Stimulated activated CD4-positive, alpha-beta T cell treated with anti-CD3 and anti-CD28 coated beads, Interleukin-4, amount 100 ng/mL, for 4 hours (primary cell): ENCODE results near the gene GULP1.
"Not testable (repeated sequence)": the region's sequence is repeated elsewhere in the genome, so short reads cannot be mapped to it uniquely, and the experiment has no call there.

Experiments
- DNase-seq, 2 experiments: peaks; one replicate each; pipeline ENCODE4 v3.0.0-alpha.2; 2020

Gene GULP1, protein sequence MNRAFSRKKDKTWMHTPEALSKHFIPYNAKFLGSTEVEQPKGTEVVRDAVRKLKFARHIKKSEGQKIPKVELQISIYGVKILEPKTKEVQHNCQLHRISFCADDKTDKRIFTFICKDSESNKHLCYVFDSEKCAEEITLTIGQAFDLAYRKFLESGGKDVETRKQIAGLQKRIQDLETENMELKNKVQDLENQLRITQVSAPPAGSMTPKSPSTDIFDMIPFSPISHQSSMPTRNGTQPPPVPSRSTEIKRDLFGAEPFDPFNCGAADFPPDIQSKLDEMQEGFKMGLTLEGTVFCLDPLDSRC

DNA sequence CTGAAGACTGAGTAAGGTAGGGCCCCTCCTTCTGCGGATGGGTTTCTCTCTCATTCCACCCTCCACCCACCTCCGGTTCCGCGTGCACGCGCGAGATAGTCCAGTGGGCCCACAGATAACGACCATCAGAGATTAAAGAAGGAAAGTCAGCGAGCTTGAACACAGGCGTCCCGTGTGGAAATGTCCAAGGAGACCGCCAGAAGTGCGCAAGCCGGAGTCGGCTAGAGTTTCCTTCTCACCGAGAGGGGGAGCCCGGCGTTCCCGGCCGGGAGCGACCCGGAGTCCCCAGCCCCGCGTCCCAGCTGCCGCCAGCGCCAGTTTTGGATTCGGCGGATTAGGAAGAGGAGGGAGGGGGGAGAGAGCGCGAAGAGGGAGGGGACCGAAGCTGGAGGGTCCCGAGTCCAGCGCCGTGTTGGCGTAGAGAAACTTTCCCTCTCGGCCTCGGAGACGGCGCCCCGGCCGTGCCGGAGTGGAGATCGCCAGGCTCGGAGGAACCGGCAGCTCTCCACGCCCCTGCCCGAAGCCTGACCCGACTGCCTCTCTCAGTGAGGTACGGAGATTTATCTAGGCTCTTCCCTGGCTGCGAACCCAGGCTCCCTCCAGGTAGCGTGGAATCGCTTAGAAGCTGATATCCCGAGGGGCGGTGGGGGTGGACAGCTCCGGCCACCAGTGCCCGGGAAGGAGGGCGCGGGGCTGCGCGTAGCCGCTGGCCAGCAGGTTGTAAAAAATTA, at the start of gene GULP1:
Gene GULP1, plus strand, starts transcription at position 258 of the 731 bp plus-strand sequence. CDS start 185,829 bp downstream, outside the sequence.
- peak in 1 of 2 experiments; percentile 1 for DNase-seq

DNA sequence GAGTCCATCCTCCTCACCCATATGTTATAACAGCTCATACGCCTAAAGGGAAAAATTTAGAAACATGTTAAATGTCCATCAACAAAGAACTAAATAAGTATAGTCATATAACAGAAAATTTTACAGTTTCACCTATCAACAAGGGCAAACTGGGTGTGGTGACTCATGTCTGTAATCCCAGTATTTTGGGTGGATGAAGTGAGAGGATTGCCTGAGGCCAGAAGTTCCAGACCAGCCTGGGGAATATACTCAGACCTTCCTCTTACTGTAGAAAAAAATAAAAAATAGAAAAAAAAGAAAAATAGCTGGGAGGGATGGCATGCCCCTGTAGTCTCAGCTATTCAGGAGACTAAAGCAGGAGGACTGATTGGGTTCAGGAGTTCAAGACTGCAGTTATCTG, 48.3 kb upstream of the GULP1 start:
- no peak for DNase-seq

DNA sequence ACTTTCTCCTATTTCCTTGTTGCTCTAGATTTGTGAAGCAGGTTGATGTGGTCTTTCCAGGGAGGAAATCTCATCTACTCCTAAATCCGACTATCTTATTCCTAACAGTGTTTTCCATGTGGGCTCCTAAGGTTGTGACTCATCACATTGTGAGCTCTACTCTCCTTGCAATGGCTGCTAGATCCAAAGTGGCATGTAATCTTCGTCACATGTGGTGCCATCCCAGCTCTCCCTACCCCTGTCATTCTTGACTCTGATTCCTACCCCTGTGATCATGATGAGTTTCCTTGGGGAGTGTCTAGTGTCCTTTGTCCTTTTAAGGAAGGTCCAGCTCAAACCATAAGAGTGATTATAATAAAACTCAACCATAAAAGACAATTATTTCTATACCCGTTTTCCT, 47.3 kb upstream of the GULP1 start:
- DNase-seq: no peak

DNA sequence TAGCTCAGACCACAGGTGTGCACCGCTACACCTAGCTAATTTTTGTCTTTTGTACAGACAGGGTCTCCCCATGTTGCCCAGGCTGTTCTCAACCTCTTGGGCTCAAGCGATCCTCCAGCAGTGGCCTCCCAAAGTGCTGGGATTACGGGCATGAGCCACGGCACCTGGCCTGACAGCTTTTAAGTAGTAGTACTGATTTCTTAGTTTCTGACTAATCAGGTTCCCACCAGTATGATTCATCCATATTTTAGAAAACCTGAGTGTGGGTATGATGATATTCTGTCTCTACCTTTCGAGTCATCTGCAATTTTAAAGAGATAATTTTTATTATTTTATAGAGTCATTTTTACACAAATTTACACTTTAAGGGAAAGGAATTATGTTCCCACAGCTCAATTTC, 46.4 kb upstream of the GULP1 start:
- no peak for DNase-seq

DNA sequence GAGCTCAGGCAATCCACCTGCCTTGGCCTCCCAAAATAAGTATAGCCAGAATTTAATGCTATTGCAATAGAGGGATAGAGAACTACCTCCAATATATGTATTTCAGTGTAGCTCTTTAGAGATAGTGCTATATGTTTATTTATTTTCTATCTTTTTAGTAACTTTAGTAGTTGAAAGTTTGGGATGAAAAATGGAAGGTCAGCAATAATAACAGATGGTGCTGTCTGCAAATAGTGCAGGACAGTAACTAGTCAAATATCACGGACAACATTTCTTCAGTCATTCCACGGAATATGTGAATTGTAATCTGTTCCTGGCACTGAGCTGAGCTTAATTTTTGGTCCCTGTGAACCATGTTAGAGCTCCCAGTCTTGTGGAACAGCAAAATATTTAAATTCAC, 43.2 kb upstream of the GULP1 start:
- DNase-seq: no peak

DNA sequence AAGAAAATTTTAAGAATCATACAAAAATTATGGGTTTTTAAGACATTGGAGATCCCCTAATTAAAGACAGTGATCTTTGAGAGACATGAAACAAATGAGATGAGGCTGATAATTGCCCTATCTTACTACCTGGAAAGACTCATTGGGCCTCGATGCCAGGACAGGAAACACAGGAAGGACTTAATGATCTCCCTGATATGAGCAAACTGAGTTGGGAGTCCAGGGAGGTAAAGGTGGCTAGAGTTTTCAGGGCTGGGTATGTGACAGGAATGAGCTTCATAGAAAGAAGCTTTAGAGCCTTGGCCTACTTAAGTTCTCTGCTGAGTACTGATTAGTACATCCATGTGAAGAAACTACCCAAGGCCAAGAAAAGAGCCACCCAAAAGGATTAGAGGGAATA, 40.6 kb upstream of the GULP1 start:
- no peak for DNase-seq

DNA sequence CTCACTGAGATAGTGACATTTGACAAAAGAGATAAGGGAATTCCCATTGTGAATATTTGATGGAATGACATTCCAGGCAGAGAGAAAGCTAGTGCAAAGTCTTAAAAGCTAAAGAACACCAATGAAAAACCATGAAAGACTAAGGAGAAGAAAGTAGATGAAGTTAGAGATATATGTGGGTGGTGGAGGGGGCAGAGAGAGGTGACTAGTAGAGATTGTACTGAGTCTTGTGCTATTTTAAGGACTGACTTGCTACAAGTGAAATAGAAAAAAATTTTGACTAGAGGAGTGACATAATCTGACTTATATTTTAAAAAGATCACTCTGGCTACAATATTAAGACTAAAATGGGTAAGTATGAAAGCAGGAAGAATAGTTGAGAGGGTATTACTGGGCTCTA, 35.3 kb upstream of the GULP1 start:
- no peak for DNase-seq

DNA sequence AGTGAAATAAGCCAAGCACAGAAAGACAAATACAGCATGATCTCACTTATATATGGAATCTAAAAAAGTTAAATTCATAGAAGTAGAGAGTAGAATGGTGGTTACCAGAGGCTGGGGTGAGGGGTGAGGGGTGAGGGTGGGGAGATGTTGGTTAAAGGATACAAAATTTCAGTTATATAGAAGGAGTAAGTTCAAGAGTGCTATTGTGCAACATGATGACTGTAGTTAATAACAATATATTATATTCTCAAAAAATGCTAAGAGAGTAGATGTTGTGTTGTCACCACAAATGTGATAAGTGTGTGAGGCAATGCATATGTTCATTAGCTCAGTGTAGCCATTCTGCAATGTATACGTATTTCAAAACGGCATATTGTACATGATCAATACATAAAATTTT, 26.4 kb upstream of the GULP1 start:
- no peak for DNase-seq

DNA sequence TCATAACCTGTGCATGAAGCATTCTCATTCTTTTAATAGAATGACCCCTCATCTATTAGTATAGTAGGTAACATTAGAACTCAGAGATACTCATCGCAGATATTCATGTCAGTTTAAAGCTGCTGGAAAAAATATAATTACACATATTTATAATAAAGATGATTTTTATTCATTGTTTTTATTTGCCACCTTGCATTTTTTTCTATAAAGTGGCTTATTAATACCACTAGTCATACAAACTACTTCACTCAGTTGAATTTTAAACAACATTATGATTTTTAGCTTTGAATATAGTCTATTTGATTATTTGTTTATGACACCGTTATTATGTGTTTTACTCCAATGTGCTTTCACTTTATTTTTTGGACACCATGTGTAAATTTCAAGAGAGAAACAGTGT, 23.9 kb upstream of the GULP1 start:
- no peak for DNase-seq

DNA sequence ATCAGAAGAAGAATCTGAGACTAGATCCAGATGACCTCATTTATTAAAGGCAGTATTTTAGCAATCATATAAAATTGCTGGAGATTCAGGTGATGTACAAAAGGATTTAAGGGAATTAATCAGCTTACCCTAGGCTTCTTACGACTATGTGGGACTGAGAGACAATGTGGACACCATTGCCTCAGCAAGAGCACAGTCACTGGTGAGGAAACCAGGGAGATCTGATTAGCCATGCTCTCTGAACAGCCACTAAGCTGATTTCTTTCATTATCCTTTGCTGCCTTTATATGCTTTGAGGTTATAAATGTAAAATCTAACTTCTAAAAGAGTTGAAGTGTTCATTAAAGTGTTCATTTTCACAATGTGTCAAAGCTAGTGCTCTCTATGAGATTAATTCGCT, 22.7 kb upstream of the GULP1 start:
- no peak for DNase-seq

DNA sequence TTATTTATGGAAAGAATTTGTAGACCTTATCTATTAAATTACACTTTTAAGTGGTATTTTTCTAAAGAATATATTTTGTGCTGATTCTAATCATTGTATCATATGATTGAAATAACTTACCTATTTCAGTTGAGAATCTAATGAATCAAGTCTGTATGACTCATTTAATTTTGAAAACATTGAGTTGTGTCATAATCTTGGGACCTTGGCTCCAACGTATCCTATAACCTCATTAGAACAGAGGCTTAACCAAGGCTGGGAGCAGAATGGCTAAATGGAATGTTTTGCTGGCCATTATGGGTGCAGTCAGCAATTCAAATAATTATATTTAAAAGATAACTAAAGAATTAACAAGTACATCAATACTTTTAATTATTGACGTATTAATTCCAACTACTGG, 19.6 kb upstream of the GULP1 start:
- no peak for DNase-seq

DNA sequence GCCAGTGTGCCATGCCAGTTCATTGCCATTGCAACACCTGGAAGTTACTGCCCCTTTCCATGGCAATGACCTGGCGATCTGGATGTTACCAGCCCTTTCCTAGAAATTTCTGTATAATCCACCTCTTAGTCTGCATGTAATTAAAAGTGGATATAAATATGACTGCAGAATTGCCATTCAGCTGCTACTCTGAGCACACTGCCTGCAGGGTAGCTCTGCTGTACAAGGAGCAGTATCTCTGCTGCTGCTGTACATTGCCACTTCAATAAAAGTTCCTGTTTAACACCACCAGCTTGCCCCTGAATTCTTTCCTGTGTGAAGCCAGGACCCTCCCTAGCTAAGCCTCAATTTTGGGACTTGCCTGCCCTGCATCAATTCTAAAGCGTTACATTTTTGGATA, 17.4 kb upstream of the GULP1 start:
- DNase-seq: no peak

DNA sequence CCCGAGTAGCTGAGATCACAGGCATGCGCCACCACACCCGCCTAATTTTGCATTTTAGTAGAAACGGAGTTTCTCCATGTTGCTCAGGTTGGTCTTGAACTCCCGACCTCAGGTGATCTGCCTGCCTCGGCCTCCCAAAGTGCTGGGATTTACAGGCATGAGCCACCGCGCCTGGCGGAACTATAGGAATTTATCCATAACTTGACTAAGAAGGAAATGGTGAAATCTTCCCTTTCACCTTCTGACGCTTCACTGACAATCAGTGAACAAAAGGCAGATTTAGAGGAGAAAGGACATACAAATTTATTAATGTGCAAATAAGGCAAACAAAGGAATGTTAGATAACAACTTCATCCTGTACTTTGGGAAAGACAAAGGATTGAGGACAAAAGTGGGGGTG, 15.4 kb upstream of the GULP1 start:
- DNase-seq: no peak

DNA sequence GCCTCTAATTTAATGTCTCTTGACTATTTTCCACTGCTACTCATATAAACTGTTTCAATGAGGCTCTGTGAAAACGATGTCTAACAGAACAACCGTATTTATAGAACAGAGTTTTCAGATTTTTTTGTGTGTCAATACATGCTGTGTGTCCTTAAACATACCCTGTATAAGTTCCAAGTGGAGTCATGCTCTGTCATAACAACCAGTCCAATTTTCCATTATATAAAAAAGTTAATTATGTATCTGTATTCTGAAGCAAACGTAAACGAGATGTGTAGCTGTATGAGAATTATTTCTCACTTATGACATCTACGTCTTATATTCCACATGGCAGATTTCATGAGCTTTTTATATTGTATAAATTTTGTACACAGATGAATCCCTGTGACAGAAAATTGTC, 13.9 kb upstream of the GULP1 start:
- DNase-seq: no peak

DNA sequence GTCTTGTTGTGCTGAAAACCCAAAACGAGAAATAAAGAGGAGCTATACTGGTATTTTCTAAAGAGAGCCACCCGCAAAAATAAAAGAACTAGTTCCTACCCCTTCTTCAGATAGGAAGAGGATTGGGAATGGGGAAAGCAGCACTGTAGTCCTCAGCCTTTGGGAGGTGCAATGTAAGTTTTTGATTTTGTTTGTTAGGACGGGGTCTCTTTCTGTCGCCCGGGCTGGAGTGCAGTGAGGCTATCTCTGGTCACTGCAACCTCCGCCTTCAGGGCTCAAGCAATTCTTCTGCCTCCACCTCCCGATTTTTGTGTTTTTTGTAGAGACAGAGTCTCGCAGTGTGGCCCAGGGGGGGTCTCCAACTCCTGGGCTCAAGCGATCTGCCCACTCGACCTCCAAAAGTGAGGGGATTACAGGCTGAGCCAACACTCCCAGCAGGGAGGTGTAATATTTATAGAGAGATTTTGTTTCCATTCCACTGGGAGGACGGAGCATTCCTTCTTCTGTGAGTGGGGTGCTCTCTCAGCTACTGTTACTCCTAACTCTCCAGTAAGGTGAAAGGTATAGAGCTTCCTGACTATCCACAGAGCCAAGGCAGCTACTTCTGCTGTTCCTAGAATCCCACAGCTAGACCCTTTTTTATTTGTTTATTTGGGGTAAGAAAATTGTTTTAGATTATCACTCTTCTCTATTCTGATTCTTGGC, 13.1 kb upstream of the GULP1 start:
- DNase-seq: no peak

DNA sequence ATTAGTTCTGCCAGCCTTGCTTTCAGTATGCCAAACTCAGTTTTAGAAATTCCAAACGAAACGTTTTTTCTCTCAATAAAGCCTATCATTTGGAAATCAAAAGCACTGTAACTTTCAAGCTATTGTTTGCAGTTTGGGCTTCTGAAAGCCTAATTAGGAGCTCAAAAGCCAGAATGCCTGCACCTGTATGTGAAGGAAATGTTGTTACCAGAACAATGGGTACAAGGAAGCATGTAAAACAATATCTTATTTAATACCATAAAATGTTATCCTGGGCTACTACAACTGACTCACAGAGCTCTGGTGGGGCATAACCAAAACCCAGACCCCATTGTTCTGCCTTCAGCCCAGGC, 12.6 kb upstream of the GULP1 start:
- no peak for DNase-seq

DNA sequence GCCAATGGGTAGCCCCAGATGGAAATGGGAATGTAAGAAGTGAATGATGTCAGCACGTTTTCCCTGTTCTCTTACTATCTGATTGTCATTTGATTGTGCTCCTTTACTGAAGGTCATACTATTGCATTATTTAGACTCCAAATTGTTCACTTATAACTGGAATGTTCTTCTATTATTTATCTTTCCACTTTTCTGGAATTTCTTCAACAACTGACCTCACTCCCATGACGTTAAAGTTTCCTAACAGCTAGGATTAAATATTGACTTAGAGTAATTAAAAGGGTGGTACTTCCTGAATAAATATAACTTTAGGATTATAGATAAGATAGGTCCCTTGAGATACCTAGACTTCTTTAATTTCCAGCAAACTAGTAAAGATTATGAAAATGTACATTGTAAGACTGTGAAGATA, 10.9 kb upstream of the GULP1 start:
- no peak for DNase-seq

DNA sequence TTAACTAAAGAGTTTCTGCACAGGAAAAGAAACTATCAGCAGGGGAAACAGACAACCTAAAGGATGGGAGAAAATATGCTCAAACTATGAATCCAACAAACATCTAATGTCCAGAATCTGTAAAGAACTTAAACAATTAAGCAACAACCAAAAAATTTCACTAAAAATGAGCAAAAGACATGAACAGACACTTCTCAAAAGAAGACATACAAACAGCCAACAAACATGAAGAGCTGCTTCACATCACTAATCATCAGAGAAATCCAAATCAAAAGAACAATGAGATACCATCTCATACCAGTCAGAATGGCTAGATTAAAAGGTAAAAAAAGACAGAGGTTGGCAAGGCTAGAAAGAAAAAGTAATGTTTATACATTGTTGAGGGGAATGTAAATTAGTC, 8.8 kb upstream of the GULP1 start:
- DNase-seq: no peak

DNA sequence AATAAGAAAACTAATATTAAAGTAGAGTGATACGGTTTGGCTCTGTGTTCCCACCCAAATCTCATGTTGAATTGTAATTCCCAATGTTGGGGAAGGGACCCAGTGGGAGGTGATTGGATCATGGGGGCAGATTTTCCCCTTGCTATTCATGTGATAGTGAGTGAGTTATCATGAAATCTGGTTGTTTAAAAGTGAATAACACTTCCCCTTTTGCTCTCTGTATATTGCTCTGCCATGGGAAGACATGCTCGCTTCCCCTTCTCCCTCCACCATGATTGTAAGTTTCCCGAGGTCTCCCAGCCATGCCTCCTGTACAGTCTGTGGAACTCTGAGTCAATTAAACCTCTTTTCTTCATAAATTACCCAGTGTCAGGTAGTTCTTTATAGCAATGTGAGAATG, 7.4 kb upstream of the GULP1 start:
- DNase-seq: not testable (repeated sequence)

DNA sequence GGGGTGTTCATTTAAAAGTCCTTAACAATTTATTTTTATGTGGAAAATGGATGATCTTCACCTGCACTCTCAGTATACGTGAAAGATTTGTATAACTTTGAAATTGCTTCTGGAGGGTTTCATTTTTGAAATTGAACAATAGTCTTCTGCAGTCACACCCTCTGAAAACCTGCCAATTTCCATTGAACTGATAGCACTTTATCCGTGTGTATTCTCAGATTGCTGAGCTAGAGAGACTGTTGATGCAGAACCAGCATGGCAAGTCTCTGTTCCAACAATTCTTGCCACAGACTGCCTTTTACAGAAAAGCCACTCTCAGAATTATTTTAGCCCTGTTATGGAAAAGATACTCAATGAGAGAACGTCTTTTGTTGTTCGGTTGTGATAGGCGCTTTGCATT, 6.6 kb upstream of the GULP1 start:
- DNase-seq: no peak

DNA sequence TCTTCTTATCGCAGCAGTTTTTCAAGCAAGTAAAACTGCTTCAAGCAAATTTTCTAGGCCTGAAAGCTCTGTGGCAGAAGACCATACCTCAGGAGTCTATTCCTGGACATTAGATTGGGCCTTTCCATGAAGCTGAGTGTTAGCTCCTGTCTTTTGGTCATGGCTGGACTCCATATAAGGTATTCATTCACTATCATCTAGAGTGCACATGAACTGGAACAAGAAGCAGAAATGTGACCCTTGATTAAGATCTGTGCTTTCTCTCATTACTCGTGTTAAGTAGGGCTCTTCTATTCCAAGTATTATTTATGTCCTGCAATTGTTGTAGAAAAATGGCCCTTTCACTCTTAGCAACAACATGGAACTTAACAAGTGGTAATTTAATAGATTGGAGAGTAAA, 5.9 kb upstream of the GULP1 start:
- DNase-seq: no peak

DNA sequence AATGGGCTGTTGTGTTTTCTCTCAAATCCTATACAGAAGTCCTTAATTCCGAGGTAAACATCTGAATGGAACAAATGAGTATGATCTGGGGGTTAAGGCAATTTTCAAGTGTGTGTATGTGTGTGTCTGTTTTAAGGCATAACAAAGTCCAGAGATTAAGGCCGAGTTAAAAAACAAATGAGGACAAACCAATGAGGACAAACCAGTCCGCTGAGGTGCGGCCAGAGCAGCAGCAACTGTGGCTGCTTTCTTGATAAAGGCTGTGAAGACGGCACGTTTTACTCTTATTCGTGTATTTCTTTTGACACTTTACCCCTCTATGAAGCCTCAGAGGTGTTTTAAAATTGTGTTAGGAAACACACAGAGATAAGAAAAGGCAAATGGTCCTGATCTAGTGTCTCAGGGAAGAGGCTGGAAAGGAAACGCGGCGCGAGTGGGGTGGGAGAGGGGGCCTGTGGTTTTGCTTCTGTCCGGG, 495 bp upstream of the GULP1 start:
- no peak for DNase-seq

DNA sequence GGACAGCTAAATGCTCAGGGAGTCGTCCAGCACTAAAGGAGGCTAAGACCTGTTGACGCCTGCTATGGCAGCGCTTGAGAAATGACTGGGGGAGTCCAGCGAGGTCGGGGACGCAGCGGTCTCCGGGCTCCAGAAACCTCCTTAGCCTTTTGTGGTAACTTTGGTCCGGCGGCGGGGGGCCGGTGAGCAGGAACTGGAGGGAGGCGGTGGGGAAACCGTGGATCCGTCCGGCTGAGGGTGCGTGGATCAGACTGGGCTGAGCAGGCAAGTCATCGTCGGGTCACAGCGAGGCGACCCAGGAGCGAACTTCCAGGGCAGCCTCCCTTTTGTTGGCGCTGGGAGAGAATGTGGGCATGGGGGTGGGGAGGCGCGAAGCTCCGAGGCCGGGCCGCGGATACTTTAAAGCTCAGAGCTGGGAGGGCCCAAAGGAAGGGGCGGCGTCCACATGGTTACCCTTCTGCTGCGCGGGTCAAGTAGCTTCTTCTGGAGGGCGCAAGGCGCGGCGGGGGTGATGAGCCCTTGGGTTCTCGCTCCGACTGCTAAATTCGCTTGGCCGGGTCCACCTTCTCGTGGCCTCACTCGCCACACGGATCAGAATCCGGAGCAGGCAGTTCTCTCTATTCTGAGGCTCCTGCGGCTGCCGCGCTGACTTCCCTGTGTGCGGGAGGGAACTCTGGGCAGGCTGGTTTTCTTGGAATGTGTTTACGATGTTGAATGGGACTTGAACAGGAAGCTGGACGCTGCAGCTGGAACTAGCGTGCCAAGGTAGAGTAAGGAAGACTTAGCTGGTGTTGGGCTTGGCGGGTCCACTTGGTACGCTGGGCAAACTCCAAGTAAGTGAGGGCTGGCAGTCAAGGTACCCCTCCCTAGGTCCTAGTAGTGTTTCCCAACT, 920 bp downstream of the GULP1 start:
- DNase-seq: no peak
